ENCODE measurements around the gene MED27. TPM values are rescaled to one million over a fixed set of nuclear protein-coding genes. Genes with fewer than 3 reads are reported as not detected.
"Not testable (repeated sequence)": the region's sequence is repeated elsewhere in the genome, so short reads cannot be mapped to it uniquely, and the experiment has no call there.

The MED27 gene
- total RNA-seq, 1 donor from 2014 or later = 28.2 TPM

- no peak for DNase-seq (ENCODE audit: low spot score)
- no peak for TF ChIP-seq CTCF (IDR thresholded peaks at IDR 0.05)
- no peak overlapping the region for H3K27ac Mint-ChIP-seq (ENCODE audit: unreplicated experiment)
Observed at GRCh38 chr9:132012704-132013357, 66.8 kb downstream of the MED27 start.

GRCh38 chr9:132011896-132012295 is 67.8 kb downstream of the MED27 start:
- Mint-ChIP-seq H3K27ac (ENCODE audit: unreplicated experiment) (no peak overlapping the region), H3K36me3 (ENCODE audit: low read depth) (peaks cover 5% of the 10 kb centered on the region), H3K9me3 (ENCODE audit: low read depth) (no peaks in the 10 kb centered on the region), H3K27me3 (ENCODE audit: low read depth) (no peaks in the 10 kb centered on the region), H3K4me1 (ENCODE audit: low read depth) (peaks cover 25% of the 10 kb centered on the region), H3K4me3 (ENCODE audit: unreplicated experiment) (no peak overlapping the region)
- TF ChIP-seq CTCF (IDR thresholded peaks at IDR 0.05) = no peak
- no peak for DNase-seq (ENCODE audit: low spot score)

More at GRCh38 chr9:132012704-132013357, 66.8 kb downstream of the MED27 start:
- no peak overlapping the region for H3K4me3 Mint-ChIP-seq (ENCODE audit: unreplicated experiment)
- H3K27me3 Mint-ChIP-seq (ENCODE audit: low read depth) = no peaks in the 10 kb centered on the region
- no peaks in the 10 kb centered on the region for H3K9me3 Mint-ChIP-seq (ENCODE audit: low read depth)
- peaks cover 5% of the 10 kb centered on the region for H3K36me3 Mint-ChIP-seq (ENCODE audit: low read depth)
- peaks cover 20% of the 10 kb centered on the region for H3K4me1 Mint-ChIP-seq (ENCODE audit: low read depth)

- Mint-ChIP-seq H3K36me3 (ENCODE audit: low read depth) (peaks cover 5% of the 10 kb centered on the region), H3K4me1 (ENCODE audit: low read depth) (peaks cover 31% of the 10 kb centered on the region), H3K27me3 (ENCODE audit: low read depth) (no peaks in the 10 kb centered on the region), H3K27ac (ENCODE audit: unreplicated experiment) (no peak overlapping the region), H3K4me3 (ENCODE audit: unreplicated experiment) (no peak overlapping the region), H3K9me3 (ENCODE audit: low read depth) (no peaks in the 10 kb centered on the region)
- DNase-seq (ENCODE audit: low spot score) = no peak
- TF ChIP-seq CTCF (IDR thresholded peaks at IDR 0.05) = no peak
Observed at GRCh38 chr9:132011309-132011708, 68.4 kb downstream of the MED27 start.

GRCh38 chr9:132010201-132010600 is 69.5 kb downstream of the MED27 start:
- H3K9me3 Mint-ChIP-seq (ENCODE audit: low read depth); H3K27ac Mint-ChIP-seq (ENCODE audit: unreplicated experiment); H3K27me3 Mint-ChIP-seq (ENCODE audit: low read depth); DNase-seq (ENCODE audit: low spot score); H3K36me3 Mint-ChIP-seq (ENCODE audit: low read depth); H3K4me3 Mint-ChIP-seq (ENCODE audit: unreplicated experiment): not testable (repeated sequence)
- H3K4me1 Mint-ChIP-seq (ENCODE audit: low read depth) = peaks cover 37% of the 10 kb centered on the region

- Mint-ChIP-seq H3K27ac (ENCODE audit: unreplicated experiment) (peak overlapping the region; percentile 38), H3K4me1 (ENCODE audit: low read depth) (peaks cover 33% of the 10 kb centered on the region), H3K27me3 (ENCODE audit: low read depth) (no peaks in the 10 kb centered on the region), H3K9me3 (ENCODE audit: low read depth) (no peaks in the 10 kb centered on the region), H3K4me3 (ENCODE audit: unreplicated experiment) (no peak overlapping the region), H3K36me3 (ENCODE audit: low read depth) (peaks cover 5% of the 10 kb centered on the region)
- DNase-seq (ENCODE audit: low spot score) = no peak
- no peak for TF ChIP-seq CTCF (IDR thresholded peaks at IDR 0.05)
Observed at GRCh38 chr9:132008855-132009812, 70.5 kb downstream of the MED27 start.

All from chondrocyte (in vitro differentiated cells).